GM12872 (cell line): ENCODE data around the gene IMMP2L.

ENCODE experiments used
- TF ChIP-seq, protein P1 (sequence below): IDR thresholded peaks from 3 replicates; pipeline ENCODE4 v1.5.1; 2011; ENCODE audit warnings: low read depth, mild to moderate bottlenecking, low read length, moderate library complexity; ENCODE audit not compliant: insufficient read depth

Gene IMMP2L

DNA sequence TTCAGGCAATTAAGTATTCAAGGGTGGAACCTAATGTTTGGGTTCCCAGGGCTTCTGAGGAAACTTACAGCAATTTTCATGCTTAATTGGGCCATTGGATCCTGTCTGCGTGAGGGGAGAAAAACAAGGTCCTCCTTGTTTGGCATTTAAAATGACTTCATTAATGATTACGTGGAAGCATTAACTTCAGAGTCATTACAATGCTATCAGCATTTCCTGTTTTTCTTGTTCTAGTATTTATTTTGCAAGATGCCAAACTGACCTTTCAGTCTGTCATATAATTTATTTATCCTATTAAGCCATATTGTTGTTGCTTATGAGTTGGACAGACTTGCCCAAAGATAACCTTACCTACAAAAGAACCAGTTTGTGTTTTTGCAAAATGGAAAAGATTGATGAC is 795.4 kb downstream of the IMMP2L start:
- TF ChIP-seq, protein P1, sequence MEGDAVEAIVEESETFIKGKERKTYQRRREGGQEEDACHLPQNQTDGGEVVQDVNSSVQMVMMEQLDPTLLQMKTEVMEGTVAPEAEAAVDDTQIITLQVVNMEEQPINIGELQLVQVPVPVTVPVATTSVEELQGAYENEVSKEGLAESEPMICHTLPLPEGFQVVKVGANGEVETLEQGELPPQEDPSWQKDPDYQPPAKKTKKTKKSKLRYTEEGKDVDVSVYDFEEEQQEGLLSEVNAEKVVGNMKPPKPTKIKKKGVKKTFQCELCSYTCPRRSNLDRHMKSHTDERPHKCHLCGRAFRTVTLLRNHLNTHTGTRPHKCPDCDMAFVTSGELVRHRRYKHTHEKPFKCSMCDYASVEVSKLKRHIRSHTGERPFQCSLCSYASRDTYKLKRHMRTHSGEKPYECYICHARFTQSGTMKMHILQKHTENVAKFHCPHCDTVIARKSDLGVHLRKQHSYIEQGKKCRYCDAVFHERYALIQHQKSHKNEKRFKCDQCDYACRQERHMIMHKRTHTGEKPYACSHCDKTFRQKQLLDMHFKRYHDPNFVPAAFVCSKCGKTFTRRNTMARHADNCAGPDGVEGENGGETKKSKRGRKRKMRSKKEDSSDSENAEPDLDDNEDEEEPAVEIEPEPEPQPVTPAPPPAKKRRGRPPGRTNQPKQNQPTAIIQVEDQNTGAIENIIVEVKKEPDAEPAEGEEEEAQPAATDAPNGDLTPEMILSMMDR: no peak

DNA sequence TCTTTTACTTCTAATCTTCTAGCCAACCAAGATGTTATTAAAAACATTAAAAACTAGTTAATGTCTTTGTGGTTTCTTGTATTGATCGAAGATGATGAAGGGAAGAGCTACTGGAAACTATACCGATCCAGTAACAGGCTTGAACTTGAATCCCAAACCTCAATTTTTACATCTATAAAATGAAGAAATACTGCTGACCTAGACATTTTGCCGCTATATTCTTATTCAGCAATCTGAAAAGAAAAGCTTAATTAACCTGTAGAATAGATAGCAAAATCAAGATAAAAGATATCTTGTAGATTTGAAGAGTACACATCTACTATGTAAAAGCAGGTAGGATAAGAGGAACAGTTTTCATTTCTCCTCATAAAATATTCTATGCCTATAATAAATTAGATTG is 797.4 kb downstream of the IMMP2L start:
- TF ChIP-seq, protein P1: no peak

GRCh38 chr7:110762546-110763225 is 799.6 kb downstream of the IMMP2L start:
- TF ChIP-seq, protein P1: no peak

DNA sequence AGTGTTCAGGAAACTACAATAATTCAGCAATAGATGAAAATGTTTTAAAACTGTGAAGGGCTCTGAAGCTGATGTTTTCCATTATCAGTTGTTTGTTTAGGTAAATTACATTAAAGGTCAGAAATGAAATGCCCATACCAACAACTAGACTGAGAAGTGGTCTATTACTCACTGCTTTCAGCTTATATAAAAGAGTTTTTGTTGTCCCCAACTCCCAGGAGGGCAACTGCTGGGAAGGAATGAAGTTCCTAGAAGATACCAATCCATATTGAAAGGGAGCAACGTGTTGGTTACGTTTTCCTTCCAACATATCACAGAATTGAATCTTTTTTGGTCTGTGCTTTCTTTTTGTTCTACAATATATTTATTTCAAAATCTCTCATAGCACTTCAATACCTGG is 802.0 kb downstream of the IMMP2L start:
- TF ChIP-seq, protein P1: no peak

DNA sequence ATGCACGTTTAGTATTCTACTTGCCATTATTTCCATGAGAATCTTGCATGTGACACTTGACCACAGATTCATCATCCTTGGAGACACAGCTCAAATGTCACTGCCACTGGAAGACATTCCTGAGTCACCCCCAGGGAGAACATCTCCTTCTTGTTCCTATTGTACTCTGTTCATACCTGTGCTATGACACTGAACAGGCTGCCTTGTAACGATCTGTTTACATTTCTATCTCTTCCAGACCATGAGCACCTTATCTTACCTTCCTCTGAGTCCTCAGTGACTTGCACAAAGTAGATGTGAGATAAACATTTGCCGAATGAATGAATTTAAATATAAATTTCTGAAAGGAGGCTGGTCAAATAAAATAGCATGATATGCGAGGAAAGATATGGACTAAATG is 803.2 kb downstream of the IMMP2L start:
- TF ChIP-seq, protein P1: no peak

DNA sequence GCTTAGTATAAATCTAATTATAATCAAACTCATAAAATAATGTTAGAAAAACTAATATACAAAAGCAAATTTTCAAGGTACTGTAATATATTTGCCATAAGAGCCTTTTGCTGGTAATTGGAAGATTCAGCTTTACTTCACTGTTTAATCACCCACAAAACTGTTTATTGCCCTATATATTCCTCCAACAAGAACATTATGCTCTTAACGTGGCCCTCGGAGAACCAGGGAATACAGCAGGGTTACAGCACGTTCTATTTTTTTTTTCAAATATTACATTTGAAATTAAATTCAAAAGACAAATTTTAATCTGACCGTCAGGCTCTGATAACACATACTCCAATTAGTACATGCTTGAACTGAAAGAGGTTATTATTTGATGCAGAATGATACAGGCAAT is 807.6 kb downstream of the IMMP2L start:
- TF ChIP-seq, protein P1: no peak

GRCh38 chr7:110750931-110751605 is 811.2 kb downstream of the IMMP2L start:
- TF ChIP-seq, protein P1: no peak
